Measurements from ENCODE around the gene CD28.

The CD28 gene

GRCh38 chr2:203719456-203720410, 13.3 kb downstream of the CD28 start:
- DNase-seq: no peak

- no peak for DNase-seq
Observed at GRCh38 chr2:203720915-203721672, 14.7 kb downstream of the CD28 start.

GRCh38 chr2:203721781-203722300, 15.4 kb downstream of the CD28 start:
- no peak for DNase-seq

- DNase-seq: no peak
Observed at GRCh38 chr2:203722411-203722810, 16.0 kb downstream of the CD28 start.

- no peak for DNase-seq
Observed at GRCh38 chr2:203728321-203728720, 21.9 kb downstream of the CD28 start.

- DNase-seq: no peak
Observed at GRCh38 chr2:203730076-203730729, 23.8 kb downstream of the CD28 start.

GRCh38 chr2:203730883-203731282, 24.4 kb downstream of the CD28 start:
- DNase-seq: no peak

GRCh38 chr2:203732092-203732952, 25.9 kb downstream of the CD28 start:
- no peak for DNase-seq

GRCh38 chr2:203732953-203733510, 26.6 kb downstream of the CD28 start:
- DNase-seq: no peak

- DNase-seq: no peak
Observed at GRCh38 chr2:203733684-203734083, 27.2 kb downstream of the CD28 start.

- DNase-seq: no peak
Observed at GRCh38 chr2:203734276-203734983, 28.0 kb downstream of the CD28 start.

- no peak for DNase-seq
Observed at GRCh38 chr2:203737360-203737759, 30.9 kb downstream of the CD28 start.

GRCh38 chr2:203739351-203739750, 32.9 kb downstream of the CD28 start:
- DNase-seq: no peak

- DNase-seq: no peak
Observed at GRCh38 chr2:203740871-203741281, 34.4 kb downstream of the CD28 start.

- no peak for DNase-seq
Observed at GRCh38 chr2:203741566-203741965, 35.1 kb downstream of the CD28 start.

GRCh38 chr2:203743441-203743981, 37.1 kb downstream of the CD28 start:
- DNase-seq: no peak

- no peak for DNase-seq
Observed at GRCh38 chr2:203744091-203744490, 37.7 kb downstream of the CD28 start.

- no peak for DNase-seq
Observed at GRCh38 chr2:203745267-203745666, 38.8 kb downstream of the CD28 start.

GRCh38 chr2:203748331-203749126, 42.1 kb downstream of the CD28 start:
- DNase-seq: no peak
